GM08714 (cell line): ENCODE results near the gene MYORG.
"Not testable (repeated sequence)": the region's sequence is repeated elsewhere in the genome, so short reads cannot be mapped to it uniquely, and the experiment has no call there.

ENCODE experiments used
- H3K4me3 ChIP-seq: fragments of 200-500 bp; sonication (Bioruptor generic); 2 replicates; pipeline ENCODE4 v1.5.1; 2014; ENCODE audit warnings: mild to moderate bottlenecking, low read length, inconsistent platforms
- ZNF274 ChIP-seq: IDR thresholded peaks from 2 replicates; pipeline ENCODE4 v1.6.1; 2012; ENCODE audit warnings: mild to moderate bottlenecking, low read depth, low read length

MYORG gene

GRCh38 chr9:34366365-34366764, 10.3 kb downstream of the MYORG start:
- no peak overlapping the region for H3K4me3 ChIP-seq
- TF ChIP-seq ZNF274, result no peak

- H3K4me3 ChIP-seq, result no peak overlapping the region
- no peak for TF ChIP-seq ZNF274
Observed at GRCh38 chr9:34365282-34365681, 11.4 kb downstream of the MYORG start.

DNA sequence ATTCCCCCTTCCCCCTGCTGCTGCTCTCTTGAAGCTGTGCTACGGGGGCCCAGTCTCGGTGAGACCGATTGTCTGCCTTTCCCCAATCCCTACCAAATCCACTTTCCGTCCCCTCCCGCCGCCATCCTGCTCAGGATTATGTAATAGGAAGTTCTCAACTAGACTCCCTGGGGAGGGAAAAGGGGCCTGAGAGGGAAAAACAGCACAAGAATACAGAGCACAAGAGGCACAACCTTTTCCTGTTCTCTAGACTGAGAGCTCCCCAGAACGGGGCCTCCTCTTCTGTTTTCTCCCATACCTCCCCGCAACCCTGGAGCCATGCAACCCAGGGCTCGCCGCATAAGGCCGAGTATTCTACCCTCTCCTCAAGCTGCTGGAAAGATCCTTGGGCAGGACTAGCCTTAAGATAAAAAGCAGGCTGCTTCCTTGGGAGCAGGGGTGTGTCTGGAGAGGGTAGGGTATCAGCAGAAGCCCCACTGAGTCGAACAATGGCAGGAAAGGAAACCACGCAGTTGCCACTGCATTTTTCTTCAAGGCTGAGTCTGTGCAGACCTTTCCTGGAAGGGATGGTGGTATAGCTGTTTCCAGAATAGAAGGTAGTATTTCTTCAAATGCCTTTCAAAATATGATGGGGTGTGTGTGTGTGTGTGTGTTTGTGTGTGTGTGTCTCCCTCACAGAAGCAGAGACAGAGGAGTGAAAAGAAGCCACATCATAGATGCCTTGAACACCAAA, 12.9 kb downstream of the MYORG start:
- H3K4me3 ChIP-seq, result no peak overlapping the region
- no peak for TF ChIP-seq ZNF274

DNA sequence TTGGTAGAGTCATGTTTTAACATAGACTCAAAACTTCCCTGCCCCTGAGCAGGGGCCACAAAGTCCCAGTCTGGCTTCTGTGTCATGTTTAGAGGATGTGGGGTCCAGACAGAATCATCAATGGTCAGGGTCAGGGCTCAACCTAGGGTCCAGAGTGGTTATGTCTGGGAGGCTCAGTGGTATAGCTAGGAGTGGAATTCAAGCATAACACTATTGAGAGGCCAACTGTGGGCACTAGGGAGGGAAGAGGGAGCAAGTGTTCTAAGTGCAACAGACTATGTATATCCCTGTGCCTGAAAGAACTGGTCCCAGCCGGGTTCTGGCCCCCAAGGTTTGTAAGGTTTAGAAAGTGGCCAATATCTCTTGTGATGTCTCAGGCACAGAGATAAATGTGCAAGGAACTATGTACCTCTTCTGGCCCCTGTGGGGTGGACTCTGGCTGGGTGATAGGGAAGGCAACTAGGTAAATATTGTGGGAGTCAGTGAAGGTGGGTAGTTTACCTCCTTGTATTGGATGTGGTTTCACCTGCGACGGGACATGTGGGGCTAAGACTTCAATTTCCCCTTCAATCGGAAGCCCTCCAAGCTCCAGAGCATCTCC, 14.0 kb downstream of the MYORG start:
- no peak for TF ChIP-seq ZNF274
- H3K4me3 ChIP-seq, result no peak overlapping the region

- H3K4me3 ChIP-seq, result not testable (repeated sequence)
Observed at GRCh38 chr9:34352957-34353356, 23.7 kb downstream of the MYORG start.

DNA sequence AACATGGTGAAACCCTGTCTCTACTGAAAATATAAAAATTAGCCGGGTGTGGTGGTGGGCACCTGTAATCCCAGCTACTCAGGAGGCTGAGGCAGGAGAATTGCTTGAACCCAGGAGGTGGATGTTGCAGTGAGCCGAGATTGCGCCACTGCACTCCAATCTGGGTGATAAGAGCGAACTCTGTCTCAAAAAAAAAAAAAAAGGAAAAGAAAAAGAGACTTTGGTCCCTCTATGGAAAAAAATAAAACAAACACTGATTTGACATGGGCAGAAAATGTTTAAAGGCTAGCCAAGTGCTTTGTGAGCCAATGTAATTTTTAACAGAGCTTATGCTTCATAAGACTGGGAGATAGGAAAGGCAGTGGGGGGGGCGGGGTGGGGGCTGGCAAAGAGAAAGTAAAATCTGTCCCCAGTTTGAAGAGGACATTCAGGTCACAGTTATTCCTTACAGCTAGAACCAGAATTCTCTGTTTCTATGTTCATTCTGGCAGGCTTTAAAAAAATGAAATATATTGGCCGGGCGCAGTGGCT, 24.5 kb downstream of the MYORG start:
- not testable (repeated sequence) for H3K4me3 ChIP-seq

DNA sequence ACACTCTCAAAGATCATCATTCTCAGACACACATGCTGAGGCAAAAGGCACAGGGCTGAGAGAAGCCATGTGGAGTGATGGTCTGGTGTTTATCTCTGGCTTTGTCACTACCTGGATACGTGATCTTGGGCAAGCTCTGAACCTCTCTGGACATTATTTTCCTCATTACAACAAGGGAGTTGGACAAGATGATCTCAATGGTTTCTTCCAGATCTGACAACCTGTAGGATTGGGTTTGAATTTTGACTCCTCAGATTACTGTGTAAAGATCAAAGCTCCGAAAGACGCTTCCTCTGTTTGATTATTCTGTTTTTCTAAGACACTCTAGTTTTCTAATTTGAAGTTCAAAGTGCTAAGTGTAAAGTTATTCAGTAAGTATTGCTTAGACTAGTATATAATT, 27.4 kb downstream of the MYORG start:
- TF ChIP-seq ZNF274, result no peak
- H3K4me3 ChIP-seq, result no peak overlapping the region

DNA sequence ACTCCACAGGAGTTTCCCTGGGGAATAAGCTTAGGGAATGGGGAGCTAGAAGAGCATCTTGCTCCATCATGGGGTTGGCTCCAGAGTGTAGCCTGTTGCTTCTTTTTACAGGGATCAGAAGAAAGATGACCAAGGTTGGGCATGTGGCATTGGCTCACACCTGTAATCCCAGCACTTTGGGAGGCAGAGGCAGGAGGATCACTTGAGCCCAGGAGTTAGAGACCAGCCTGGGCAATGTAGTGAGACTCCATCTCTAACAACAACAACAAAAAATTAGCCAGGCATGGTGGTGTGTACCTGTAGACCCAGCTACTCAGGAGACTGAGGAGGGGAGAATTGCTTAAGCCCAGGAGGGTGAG, 28.9 kb downstream of the MYORG start:
- H3K4me3 ChIP-seq, result no peak overlapping the region
- TF ChIP-seq ZNF274, result no peak

GRCh38 chr9:34346873-34347799, 29.6 kb downstream of the MYORG start:
- no peak overlapping the region for H3K4me3 ChIP-seq
- TF ChIP-seq ZNF274, result no peak

DNA sequence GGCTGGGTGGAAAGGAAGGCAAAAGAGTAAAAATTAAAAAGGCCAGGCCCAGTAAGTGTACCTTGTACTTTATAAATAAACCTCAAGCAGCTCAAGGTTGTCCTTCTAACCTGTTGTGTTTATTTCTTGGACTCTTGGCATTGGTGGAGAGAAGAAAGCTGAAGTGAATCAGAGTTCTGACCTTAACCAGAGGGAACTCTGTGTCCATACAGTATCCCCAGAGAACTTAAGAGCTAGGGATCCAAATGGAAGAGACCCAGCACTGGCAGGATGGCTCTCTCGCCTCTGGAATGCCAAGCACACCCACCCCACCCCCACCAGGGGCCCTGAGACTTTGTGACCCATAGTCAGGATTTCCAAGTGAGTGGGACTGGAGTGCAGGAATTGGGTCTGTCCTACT, 33.1 kb downstream of the MYORG start:
- H3K4me3 ChIP-seq, result no peak overlapping the region
- TF ChIP-seq ZNF274, result no peak

GRCh38 chr9:34343090-34343489, 33.6 kb downstream of the MYORG start:
- H3K4me3 ChIP-seq, result no peak overlapping the region
- TF ChIP-seq ZNF274, result no peak

GRCh38 chr9:34341659-34342295, 34.9 kb downstream of the MYORG start:
- no peak for TF ChIP-seq ZNF274
- H3K4me3 ChIP-seq, result no peak overlapping the region

DNA sequence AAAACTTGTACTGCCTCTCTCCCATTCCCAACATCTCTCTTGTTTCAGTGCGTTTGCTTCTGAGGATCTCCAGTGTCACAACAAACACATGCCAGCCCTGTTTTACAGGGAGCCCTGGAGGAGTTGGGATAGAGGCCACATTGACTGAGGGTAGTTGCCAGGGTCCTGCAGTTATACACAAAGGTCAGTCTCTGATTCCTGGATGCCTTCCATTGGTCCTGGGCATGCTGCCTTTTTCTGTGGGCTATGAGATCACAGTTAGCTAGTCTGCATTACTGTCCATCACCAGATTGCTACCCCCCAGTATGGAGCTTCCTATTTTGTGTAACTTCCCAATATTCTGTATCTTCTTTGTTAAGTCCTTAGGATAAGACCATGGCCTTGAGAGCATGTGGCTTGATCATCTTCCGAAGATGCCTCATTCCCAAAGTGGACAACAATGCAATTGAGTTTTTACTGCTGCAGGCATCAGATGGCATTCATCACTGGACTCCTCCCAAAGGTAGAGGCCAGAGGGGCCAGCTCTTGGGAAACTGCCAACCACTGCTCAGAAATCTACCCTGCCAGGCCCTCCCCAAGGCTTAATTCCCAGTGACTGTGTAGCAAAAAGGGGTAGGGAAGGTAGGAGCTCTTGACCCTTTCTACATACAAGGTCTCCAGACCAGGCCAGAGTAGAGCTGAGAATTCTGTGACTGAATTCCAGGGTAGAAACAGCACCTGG, 37.9 kb downstream of the MYORG start:
- no peak overlapping the region for H3K4me3 ChIP-seq
- TF ChIP-seq ZNF274, result no peak

DNA sequence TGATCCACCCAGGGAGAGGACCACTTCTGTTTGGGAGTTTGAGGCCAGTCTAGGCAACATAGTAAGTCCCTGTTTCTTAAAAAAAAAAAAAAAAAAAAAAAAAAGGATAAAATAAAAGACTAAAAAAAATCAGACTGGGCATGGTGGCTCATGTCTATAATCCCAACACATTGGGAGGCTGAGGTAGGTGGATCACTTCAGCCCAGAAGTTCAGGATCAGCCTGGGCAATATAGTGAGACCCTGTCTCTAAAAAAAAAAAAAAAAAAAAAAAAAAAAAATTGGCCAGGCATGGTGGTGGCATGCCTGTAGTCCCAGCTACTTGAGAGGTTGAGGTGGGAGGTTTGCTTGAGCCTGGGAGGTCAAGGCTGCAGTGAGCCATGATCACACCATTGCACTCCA, 38.6 kb downstream of the MYORG start:
- not testable (repeated sequence) for H3K4me3 ChIP-seq
